Subcutaneous abdominal adipose tissue (tissue), 5 donors: Measurements from ENCODE around the gene BTG4.

Source experiments
- H3K27ac ChIP-seq: one replicate; pipeline ENCODE4 v1.7.0; 2013; ENCODE audit warnings: low read depth, mild to moderate bottlenecking, inconsistent platforms, low read length, moderate library complexity
- H3K27me3 ChIP-seq, 5 donors: one replicate each; pipeline ENCODE4 v1.7.0; 2013; ENCODE audit warnings: low read length in 5 of 5, inconsistent platforms in 1 of 5; ENCODE audit not compliant: control insufficient read depth in 5 of 5, insufficient read depth in 4 of 5
- H3K36me3 ChIP-seq, 5 donors: one replicate each; pipeline ENCODE4 v1.7.0; 2013; ENCODE audit warnings: low read length in 5 of 5; ENCODE audit not compliant: control insufficient read depth in 5 of 5, insufficient read depth in 5 of 5
- H3K4me1 ChIP-seq, 5 donors: one replicate each; pipeline ENCODE4 v1.7.0; 2013; ENCODE audit warnings: low read length in 5 of 5, mild to moderate bottlenecking in 3 of 5, moderate library complexity in 1 of 5; ENCODE audit not compliant: control insufficient read depth in 5 of 5, insufficient read depth in 5 of 5
- H3K4me3 ChIP-seq, 5 donors: one replicate each; pipeline ENCODE4 v1.7.0; 2013; ENCODE audit warnings: low read length in 5 of 5, low read depth in 1 of 5
- H3K9ac ChIP-seq, 5 donors: one replicate each; pipeline ENCODE4 v1.7.0; 2013; ENCODE audit warnings: low read length in 5 of 5, mild to moderate bottlenecking in 4 of 5, moderate library complexity in 3 of 5
- H3K9me3 ChIP-seq, 5 donors: one replicate each; pipeline ENCODE4 v1.7.0; 2013; ENCODE audit warnings: low read length in 5 of 5; ENCODE audit not compliant: control insufficient read depth in 5 of 5
- donor health status: healthy.
- donor health status: healthy.
- donor health status: healthy.
- donor health status: healthy.
- donor health status: healthy.

The BTG4 gene

DNA sequence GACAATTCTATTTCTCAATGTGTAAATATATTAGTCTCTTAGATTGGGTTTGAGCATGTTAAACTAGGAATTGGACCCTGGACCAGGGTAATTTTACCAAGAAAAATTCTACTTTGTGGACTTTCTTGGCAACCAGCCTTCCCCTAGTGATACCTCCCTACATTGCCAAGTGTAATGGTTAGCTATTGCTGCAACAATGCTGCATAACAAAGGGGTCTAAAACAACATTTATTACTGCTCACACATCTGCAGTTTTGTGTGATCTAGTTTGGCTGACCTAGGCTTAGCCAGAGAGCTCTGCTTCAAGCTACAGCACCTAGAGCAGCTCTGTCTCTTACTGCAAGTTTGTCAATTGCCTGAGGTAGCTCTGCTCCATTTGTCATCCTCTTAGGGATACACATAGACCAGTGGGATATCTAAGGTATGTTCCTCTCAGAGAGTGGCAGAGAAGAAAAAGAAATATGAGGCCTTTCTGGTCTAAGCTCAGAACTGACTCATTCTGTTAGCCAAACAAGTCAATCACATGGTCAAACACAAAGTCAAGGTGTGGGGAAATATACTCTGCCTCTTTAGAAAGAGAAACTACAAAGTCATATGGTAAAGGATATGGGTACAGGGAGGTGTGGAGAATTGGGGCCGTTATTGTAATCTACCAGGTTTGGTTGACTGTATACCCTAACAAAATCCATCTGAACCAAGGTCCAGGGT lies 26.4 kb upstream of the BTG4 start:
- H3K27me3 ChIP-seq, result peaks cover 6 to 28% (median 22%) of the 10 kb centered on the region in 5 donors

DNA sequence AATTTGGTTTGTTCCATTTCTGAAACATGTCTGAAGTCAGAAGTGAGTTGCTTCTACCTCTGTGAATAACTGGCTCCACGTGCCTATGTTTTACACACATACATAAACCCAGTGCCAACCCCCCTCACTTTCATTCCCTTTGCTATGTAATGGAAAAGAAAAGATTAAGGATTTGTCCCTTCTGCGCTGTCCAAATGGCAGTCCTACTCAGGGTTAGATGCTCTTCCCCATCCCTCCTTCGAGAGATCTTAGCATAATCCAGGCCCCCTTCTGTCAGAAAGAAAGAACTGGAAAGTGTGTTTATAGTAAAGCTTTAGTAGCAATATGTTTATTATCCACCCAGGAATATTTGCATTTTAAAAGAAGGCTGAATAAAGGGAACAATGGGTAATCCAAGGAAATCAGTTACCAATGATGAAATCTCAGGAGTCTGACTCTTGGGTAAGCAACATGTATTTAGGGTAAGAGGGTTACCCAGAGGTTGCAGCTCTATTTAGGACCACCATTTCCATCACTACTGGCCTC lies 25.2 kb upstream of the BTG4 start:
- Histone ChIP-seq H3K9me3 (peaks cover 0 to 5% (median 3%) of the 10 kb centered on the region in 5 donors), H3K9ac (no peak overlapping the region), H3K36me3 (no peaks in the 10 kb centered on the region), H3K27ac (no peak overlapping the region), H3K4me3 (no peak overlapping the region), H3K4me1 (peaks cover 0 to 27% (median 21%) of the 10 kb centered on the region in 5 donors), H3K27me3 (peaks cover 6 to 28% (median 22%) of the 10 kb centered on the region in 5 donors)

More for the DNA sequence above, 26.4 kb upstream of the BTG4 start:
- Histone ChIP-seq H3K9me3 (peaks cover 0 to 5% (median 3%) of the 10 kb centered on the region in 5 donors), H3K27ac (no peak overlapping the region), H3K4me3 (no peak overlapping the region), H3K36me3 (no peaks in the 10 kb centered on the region), H3K9ac (no peak overlapping the region), H3K4me1 (peaks cover 0 to 27% (median 21%) of the 10 kb centered on the region in 5 donors)

DNA sequence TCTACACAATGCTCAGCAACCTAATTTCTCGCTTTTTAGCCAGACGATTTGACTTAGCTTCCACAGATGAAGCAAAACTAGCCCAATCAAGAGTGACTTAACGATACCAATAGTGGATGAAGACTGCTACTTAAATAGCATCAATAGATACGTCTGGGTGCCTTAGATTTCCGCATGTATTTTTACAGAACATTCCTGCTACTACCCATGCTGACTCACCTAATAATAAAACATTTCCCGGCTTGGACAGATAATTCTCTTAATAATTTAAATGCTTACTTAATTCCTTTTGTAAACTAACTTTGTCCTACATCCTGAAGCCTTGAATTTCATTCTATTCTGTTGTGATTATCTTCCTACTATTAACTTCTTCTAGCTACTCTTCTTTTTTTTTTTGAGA lies 23.1 kb upstream of the BTG4 start:
- H3K36me3 ChIP-seq, result no peaks in the 10 kb centered on the region
- H3K27me3 ChIP-seq, result peaks cover 4 to 14% (median 13%) of the 10 kb centered on the region in 5 donors
- H3K4me1 ChIP-seq, result peaks cover 0 to 6% (median 5%) of the 10 kb centered on the region in 5 donors
- H3K9ac ChIP-seq, result no peak overlapping the region
- no peak overlapping the region for H3K4me3 ChIP-seq
- H3K27ac ChIP-seq, result no peak overlapping the region
- peaks cover 0 to 5% (median 3%) of the 10 kb centered on the region in 5 donors for H3K9me3 ChIP-seq

DNA sequence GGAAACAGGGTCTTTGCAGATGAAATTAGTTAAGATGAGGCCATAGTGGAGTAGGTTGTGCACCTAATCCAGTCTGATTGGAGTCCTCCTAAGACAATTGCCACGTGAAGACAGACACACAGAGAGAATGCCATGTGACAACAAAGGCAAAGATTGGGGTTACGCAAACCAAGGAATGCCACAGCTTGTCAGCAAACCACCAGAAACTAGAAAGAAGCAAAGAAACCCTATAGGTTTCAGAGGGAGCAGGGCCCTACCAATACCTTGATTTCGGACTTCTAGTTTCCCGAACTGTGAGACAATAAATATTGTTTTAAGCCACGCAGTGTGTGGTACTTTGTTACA lies 20.2 kb upstream of the BTG4 start:
- Histone ChIP-seq H3K27me3 (peaks cover 0 to 4% (median 0%) of the 10 kb centered on the region in 5 donors), H3K9me3 (no peaks in the 10 kb centered on the region), H3K27ac (no peak overlapping the region), H3K4me3 (no peak overlapping the region), H3K9ac (no peak overlapping the region), H3K36me3 (no peaks in the 10 kb centered on the region), H3K4me1 (no peaks in the 10 kb centered on the region)

DNA sequence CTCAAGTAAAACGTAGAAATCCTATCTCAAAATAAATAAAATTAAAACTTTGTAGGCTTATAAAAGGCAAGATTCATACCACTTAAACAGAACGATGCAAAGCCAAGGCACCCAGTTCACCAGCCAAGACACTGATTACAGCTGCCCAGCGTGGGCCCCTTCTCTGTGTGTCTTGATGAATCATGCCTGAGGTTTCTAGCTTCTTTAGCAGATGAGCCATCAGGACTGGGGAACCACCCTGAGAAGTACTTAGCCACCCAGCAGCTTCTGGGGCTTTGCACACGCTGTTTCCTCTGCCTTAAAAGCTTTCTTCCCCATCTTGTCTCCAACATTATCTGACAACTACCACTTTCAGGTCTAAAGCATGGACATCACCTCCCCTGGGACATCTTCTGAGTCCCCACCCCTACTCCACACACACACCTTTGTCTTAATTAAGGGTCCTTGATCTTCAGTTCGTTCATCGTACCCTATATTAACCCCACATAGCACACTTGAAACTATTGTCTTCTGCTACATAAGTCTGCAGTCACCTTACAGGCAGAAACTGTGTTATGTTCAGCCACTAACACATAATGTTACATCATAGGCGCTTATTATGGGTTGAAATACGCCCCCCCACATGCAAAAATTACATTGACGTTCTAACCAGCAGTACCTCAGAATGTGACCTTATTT lies 19.6 kb upstream of the BTG4 start:
- peaks cover 0 to 2% (median 0%) of the 10 kb centered on the region in 5 donors for H3K27me3 ChIP-seq
- no peak overlapping the region for H3K27ac ChIP-seq
- H3K9ac ChIP-seq, result no peak overlapping the region
- H3K9me3 ChIP-seq, result no peaks in the 10 kb centered on the region
- no peak overlapping the region for H3K4me3 ChIP-seq
- H3K36me3 ChIP-seq, result no peaks in the 10 kb centered on the region
- no peaks in the 10 kb centered on the region for H3K4me1 ChIP-seq

DNA sequence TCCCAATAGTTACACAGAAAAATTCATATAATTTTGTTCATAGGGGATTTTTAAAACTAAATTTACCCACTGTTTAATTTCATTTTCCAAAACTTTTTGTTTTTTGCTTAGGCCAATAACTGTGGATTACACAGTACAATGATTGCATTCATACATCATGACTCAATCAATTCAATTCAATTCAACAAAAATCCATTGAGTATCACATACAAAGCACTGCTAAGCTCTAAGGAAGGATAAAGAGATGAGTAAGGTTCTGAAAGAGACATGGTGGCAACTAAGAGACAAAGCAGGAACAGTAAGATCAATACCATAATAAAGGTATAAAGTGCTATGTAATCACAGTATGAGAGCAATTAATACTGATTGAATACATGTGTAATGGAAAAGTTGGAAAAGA lies 18.9 kb upstream of the BTG4 start:
- H3K4me1 ChIP-seq, result no peaks in the 10 kb centered on the region
- H3K27me3 ChIP-seq, result no peaks in the 10 kb centered on the region
- H3K4me3 ChIP-seq, result no peak overlapping the region
- no peak overlapping the region for H3K27ac ChIP-seq
- H3K9me3 ChIP-seq, result no peaks in the 10 kb centered on the region
- H3K9ac ChIP-seq, result no peak overlapping the region
- no peaks in the 10 kb centered on the region for H3K36me3 ChIP-seq

DNA sequence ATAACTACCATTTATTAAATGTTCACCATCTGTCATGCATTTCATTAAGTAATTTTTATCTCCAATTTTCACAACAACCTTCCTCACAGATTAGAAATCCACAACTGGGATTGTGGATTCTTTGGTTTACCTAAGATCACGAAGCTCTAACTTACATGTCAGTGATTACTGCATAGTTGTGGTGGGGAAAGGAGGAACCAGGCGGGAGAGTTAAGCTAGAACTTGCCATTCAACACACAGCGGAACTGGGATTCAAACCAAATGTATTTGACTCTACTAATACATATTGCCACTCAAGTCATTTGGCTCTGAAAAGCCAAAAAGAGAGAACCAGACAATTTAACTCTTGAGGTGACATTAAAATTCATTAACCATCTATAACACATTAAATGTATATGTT lies 17.9 kb upstream of the BTG4 start:
- H3K36me3 ChIP-seq, result no peaks in the 10 kb centered on the region
- H3K4me3 ChIP-seq, result no peak overlapping the region
- no peak overlapping the region for H3K27ac ChIP-seq
- no peaks in the 10 kb centered on the region for H3K9me3 ChIP-seq
- no peak overlapping the region for H3K9ac ChIP-seq
- no peaks in the 10 kb centered on the region for H3K4me1 ChIP-seq
- no peaks in the 10 kb centered on the region for H3K27me3 ChIP-seq

DNA sequence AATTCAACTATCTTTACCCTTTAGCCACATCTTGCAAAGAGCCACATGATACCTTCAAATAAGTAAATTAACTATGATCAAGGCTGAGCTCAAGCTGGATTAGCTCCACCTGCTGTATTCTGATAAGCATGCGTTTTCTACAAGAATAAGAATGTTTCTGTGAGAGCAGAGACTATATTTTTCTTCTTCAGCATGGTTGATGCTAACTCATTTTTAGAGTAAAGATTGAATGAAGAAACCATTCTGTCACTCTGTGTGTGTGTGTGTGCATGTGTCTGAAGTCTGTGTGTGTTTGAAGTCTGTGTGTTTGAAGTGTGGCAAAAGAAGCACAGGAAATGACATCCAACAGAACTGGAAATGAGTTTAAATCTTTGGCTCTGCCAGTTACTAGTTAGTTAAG lies 16.4 kb upstream of the BTG4 start:
- H3K4me3 ChIP-seq, result no peak overlapping the region
- H3K27ac ChIP-seq, result no peak overlapping the region
- H3K9me3 ChIP-seq, result no peaks in the 10 kb centered on the region
- H3K4me1 ChIP-seq, result no peaks in the 10 kb centered on the region
- no peaks in the 10 kb centered on the region for H3K27me3 ChIP-seq
- H3K9ac ChIP-seq, result no peak overlapping the region
- H3K36me3 ChIP-seq, result no peaks in the 10 kb centered on the region

DNA sequence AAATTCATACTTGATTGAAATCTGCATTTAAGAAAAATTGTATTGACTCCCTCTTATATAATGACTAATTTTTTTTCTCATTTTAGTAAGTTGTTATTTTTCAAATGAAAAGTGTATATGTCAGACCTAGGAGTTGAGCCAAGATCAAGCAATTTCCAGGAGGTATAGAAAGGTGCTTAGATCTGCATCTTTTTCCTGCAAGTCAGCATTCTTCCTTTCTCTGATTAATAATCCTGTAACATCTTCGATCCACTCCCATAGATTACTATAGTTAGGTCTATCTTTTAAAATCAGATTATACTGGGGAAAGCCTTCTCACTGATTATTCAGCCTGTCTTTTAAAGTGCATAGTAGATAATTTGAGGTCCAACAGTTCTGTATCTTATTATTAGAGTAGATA lies 15.1 kb upstream of the BTG4 start:
- no peak overlapping the region for H3K27ac ChIP-seq
- no peaks in the 10 kb centered on the region for H3K36me3 ChIP-seq
- H3K4me1 ChIP-seq, result no peaks in the 10 kb centered on the region
- H3K9ac ChIP-seq, result no peak overlapping the region
- H3K4me3 ChIP-seq, result no peak overlapping the region
- H3K9me3 ChIP-seq, result no peaks in the 10 kb centered on the region
- no peaks in the 10 kb centered on the region for H3K27me3 ChIP-seq

DNA sequence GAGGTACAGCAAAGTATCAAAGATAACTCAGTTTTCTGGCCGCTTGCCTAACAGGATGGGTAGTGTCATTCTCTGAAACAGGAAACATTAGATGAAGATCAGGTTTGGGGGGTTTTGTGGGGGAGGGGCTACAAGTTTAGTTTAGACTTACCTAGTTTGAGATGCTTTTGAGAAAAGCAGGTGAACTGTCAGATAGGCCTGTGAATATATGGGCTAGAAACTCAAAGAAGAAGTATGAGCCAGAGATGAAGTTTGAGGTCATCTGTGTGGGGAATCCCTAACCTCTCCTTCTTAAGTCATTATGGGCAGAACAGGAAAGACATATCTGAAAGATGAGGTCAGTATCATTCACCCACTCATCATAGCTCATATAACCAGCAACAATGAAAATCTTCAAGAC lies 14.3 kb upstream of the BTG4 start:
- no peaks in the 10 kb centered on the region for H3K4me1 ChIP-seq
- H3K4me3 ChIP-seq, result no peak overlapping the region
- no peaks in the 10 kb centered on the region for H3K36me3 ChIP-seq
- H3K9me3 ChIP-seq, result no peaks in the 10 kb centered on the region
- no peak overlapping the region for H3K27ac ChIP-seq
- H3K27me3 ChIP-seq, result no peaks in the 10 kb centered on the region
- H3K9ac ChIP-seq, result no peak overlapping the region
